Rectal smooth muscle tissue (tissue), 1 donor: ENCODE results near the gene ZNF512B.
"Not testable (repeated sequence)": the region's sequence is repeated elsewhere in the genome, so short reads cannot be mapped to it uniquely, and the experiment has no call there.

ENCODE experiments used
- H3K27ac ChIP-seq: one replicate; pipeline ENCODE4 v1.7.0; 2013; ENCODE audit warnings: low read depth, low read length, inconsistent platforms
- H3K27me3 ChIP-seq: one replicate; pipeline ENCODE4 v1.7.0; 2013; ENCODE audit warnings: low read length; ENCODE audit not compliant: control insufficient read depth, insufficient read depth
- H3K36me3 ChIP-seq: one replicate; pipeline ENCODE4 v1.7.0; 2013; ENCODE audit warnings: low read length; ENCODE audit not compliant: control insufficient read depth, insufficient read depth
- H3K4me1 ChIP-seq: one replicate; pipeline ENCODE4 v1.7.0; 2013; ENCODE audit warnings: low read length; ENCODE audit not compliant: control insufficient read depth, insufficient read depth
- H3K4me3 ChIP-seq: one replicate; pipeline ENCODE4 v1.7.0; 2013; ENCODE audit warnings: low read length
- H3K9ac ChIP-seq: one replicate; pipeline ENCODE4 v1.7.0; 2013; ENCODE audit warnings: low read length

Gene ZNF512B

DNA sequence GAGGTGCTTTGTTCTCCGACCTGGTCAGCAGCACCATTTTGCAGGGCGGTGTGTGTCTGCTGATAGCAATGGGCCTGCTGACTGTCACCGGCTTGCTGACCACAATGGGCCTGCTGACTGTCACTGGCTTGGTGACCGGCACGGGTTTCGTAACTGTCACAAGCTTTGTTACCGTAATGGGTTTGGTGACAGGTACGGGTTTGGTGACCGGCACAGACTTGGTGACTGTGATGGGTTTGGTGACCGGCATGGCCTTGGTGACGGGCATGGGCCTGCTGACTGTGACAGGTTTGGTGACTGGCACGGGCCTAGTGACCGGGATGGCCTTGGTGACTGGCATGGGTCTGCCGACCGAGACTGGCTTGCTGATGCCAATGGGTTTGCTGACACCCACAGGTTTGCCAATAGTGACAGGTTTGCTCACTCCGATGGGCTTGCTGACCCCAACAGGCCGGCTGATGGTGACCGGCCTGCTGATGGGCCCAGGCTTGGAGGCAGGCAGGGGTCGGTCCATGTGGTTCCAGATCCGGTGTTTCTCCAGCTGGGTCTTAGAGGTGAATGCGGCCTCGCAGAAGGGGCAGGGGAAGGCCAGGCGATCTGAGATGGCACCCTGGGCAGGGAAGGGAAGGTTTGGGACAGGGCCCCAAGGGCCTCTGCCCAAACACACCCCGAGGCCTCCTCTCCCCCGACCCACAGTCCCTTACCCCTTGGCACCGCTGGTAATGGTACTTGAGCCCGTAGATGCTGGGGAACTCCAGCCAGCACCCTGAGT lies 3.4 kb downstream of the ZNF512B start:
- H3K36me3 ChIP-seq, result no peaks in the 10 kb centered on the region
- H3K4me3 ChIP-seq, result no peak overlapping the region
- no peak overlapping the region for H3K27ac ChIP-seq

GRCh38 chr20:63964412-63964811 lies 5.3 kb downstream of the ZNF512B start:
- Histone ChIP-seq H3K27ac (no peak overlapping the region), H3K27me3 (no peaks in the 10 kb centered on the region), H3K36me3 (no peaks in the 10 kb centered on the region)

More for the DNA sequence above, 3.4 kb downstream of the ZNF512B start:
- H3K27me3 ChIP-seq, result no peaks in the 10 kb centered on the region
- no peak overlapping the region for H3K9ac ChIP-seq
- H3K4me1 ChIP-seq, result peaks cover 6% of the 10 kb centered on the region

DNA sequence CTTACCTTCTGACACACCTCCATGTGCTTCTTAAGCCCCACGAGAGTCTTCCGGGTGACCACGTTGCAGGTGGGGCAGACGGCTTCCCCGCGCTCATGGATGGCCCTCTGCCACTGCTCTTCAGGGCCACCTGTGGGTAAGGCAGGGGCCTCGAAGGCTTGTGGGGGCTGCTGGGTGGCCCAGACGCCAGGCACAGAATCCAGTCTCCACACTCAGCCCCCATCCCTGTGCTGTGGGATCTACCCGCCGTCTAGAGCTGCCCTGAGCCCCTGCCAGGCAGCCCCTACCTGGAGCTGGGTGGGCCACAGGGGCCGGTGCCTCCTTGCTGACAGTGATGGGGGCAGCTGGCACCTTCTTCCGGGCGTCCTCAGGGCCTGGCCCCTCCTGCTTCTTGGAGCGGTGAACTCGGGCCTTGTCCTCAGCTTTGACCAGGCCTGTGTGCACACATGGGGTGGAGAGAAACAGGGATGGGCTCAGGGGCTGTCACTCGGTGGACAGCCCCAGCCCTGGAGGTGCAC lies 5.9 kb downstream of the ZNF512B start:
- H3K36me3 ChIP-seq, result no peaks in the 10 kb centered on the region
- no peak overlapping the region for H3K9ac ChIP-seq
- peaks cover 2% of the 10 kb centered on the region for H3K4me1 ChIP-seq
- H3K27ac ChIP-seq, result no peak overlapping the region
- no peaks in the 10 kb centered on the region for H3K27me3 ChIP-seq
- H3K4me3 ChIP-seq, result no peak overlapping the region

More at GRCh38 chr20:63964412-63964811, 5.3 kb downstream of the ZNF512B start:
- Histone ChIP-seq H3K4me1 (peaks cover 4% of the 10 kb centered on the region), H3K4me3 (no peak overlapping the region), H3K9ac (no peak overlapping the region)

GRCh38 chr20:63963348-63963741 lies 6.4 kb downstream of the ZNF512B start:
- Histone ChIP-seq H3K4me1 (no peaks in the 10 kb centered on the region), H3K27ac (no peak overlapping the region)

DNA sequence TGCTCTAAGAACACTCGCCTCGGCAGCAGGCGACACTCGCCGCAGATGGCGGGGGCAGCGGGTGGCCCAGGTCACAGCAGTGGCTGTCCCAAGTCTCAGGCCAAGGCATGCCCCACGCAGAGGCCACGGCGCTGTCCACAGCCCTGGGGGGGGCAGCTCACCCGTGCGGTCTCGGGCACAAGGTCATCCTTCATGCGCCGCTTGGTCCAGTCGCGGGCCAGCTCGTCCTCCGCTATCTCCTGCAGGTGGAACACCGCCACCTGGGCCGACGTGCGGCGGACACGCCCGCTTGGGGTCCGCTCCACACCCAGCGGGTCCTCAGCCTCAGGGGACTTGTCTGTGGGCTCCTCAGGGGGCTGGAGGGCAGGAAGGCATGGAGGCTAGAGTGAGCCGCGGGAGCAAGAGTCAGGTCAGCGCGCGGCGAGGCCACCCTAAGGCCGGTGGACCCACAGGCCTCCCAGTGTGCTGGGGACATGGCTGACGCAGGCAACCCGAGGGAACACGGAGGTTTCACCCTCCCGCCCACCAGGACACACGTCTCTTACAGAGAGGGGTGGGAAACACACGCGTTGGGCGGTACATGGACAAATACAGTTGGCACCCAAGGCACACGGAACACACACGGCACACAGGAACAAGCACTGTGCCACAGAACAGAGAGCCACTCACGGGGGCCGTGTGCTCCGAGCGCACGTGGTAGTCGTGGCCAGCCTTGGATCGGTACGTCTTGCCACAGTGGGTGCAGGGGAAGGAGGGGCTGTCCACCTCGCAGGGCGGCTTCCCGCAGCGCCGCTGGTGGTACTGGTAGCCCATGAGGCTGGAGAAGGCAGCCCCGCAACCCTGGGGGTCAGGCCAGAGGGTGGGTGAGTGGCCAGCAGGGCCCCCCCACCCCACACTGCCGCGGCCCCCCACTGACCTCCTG lies 7.0 kb downstream of the ZNF512B start:
- Histone ChIP-seq H3K4me1 (no peaks in the 10 kb centered on the region), H3K27me3 (no peaks in the 10 kb centered on the region), H3K36me3 (no peaks in the 10 kb centered on the region), H3K27ac (no peak overlapping the region), H3K9ac (no peak overlapping the region), H3K4me3 (no peak overlapping the region)

More at GRCh38 chr20:63963348-63963741, 6.4 kb downstream of the ZNF512B start:
- Histone ChIP-seq H3K9ac (no peak overlapping the region), H3K27me3 (no peaks in the 10 kb centered on the region), H3K4me3 (no peak overlapping the region), H3K36me3 (no peaks in the 10 kb centered on the region)

DNA sequence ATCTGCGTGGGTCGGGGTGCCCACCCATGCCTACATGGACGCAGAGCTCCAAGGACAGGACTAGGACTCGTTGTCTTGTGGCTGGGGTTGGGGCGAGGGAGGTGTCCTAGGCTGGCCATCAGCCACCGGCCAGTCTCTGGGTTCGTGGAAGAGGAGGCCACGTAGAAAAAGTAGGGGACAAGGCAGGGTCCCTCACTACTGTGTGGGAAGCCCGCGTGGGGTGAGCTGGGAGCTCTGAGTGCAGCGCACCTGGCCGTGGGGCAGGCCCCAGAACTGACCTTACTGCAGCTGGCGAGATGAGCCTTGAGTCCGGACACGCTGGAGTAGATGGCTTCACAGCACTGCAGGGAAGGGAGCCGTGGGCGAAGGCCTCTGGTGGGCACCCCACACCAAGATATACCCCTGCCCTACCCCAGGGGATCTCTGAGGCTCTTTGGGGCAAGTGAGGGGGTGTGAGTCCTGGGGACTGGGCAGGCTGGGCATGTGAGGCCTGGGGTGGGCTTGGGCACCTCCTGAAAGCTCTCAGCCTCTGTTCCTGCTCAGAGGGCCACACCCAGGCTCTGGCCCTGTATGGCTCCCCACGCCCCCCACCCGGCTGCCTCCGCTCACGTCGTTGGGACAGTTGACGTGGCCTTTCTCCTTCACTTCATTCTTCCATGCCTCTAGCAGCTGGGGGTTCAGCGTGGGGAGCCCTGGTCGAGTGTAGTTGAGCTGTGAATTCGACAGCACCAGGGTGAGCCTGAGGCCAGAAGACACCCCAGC lies 7.9 kb downstream of the ZNF512B start:
- Histone ChIP-seq H3K9ac (no peak overlapping the region), H3K4me1 (peaks cover 2% of the 10 kb centered on the region), H3K27me3 (no peaks in the 10 kb centered on the region), H3K36me3 (no peaks in the 10 kb centered on the region), H3K27ac (no peak overlapping the region), H3K4me3 (no peak overlapping the region)

GRCh38 chr20:63960654-63961621 lies 8.8 kb downstream of the ZNF512B start:
- H3K4me3 ChIP-seq, H3K4me1 ChIP-seq, H3K27ac ChIP-seq, H3K36me3 ChIP-seq, H3K27me3 ChIP-seq, H3K9ac ChIP-seq: not testable (repeated sequence)

- Histone ChIP-seq H3K36me3 (no peaks in the 10 kb centered on the region), H3K9ac (no peak overlapping the region), H3K4me3 (no peak overlapping the region), H3K4me1 (peaks cover 5% of the 10 kb centered on the region), H3K27me3 (no peaks in the 10 kb centered on the region), H3K27ac (no peak overlapping the region)
These were observed 10.0 kb downstream of the ZNF512B start for GRCh38 chr20:63959699-63960075.

- no peak overlapping the region for H3K9ac ChIP-seq
- no peaks in the 10 kb centered on the region for H3K36me3 ChIP-seq
- H3K4me3 ChIP-seq, result no peak overlapping the region
- H3K27ac ChIP-seq, result no peak overlapping the region
- H3K27me3 ChIP-seq, result no peaks in the 10 kb centered on the region
- peaks cover 11% of the 10 kb centered on the region for H3K4me1 ChIP-seq
These were observed 10.6 kb downstream of the ZNF512B start for GRCh38 chr20:63958964-63959698.

- Histone ChIP-seq H3K36me3 (no peaks in the 10 kb centered on the region), H3K4me3 (no peak overlapping the region), H3K4me1 (peaks cover 16% of the 10 kb centered on the region), H3K27me3 (no peaks in the 10 kb centered on the region), H3K27ac (no peak overlapping the region), H3K9ac (no peak overlapping the region)
These were observed 11.3 kb downstream of the ZNF512B start for GRCh38 chr20:63958471-63958870.
